ENCODE measurements around the gene ZMIZ2.
A peak's percentile ranks its signal among the peaks of the same experiment; 100 is the strongest.
"Not testable (repeated sequence)": the region's sequence is repeated elsewhere in the genome, so short reads cannot be mapped to it uniquely, and the experiment has no call there.

Gene ZMIZ2

DNA sequence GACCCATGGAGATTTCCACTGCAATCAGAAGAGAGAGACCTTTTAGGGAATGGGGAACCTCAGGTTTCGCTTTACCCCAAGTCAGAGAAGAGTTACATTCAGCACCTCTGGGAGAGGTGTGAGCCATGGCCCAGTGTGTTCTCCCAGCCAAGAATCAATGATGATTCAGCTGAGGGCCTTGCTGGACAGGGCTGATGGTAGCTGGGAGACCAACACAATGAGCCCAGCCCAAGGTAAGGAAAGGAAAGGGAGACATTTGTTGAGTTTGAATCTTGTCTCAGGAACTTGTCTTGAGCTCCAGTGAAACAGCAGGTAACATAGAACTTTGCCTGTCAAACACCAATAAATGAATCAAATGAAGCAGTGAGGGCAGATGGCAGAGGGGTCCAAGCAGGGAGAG, 33.8 kb downstream of the ZMIZ2 start:
- Histone ChIP-seq H3K27ac (ENCODE audit: poor library complexity, severe bottlenecking) (no peak overlapping the region), H3K4me3 (ENCODE audit: severe bottlenecking) (no peak overlapping the region), H3K9me3 (ENCODE audit: severe bottlenecking) (no peaks in the 10 kb centered on the region), H3K27me3 (ENCODE audit: insufficient read depth, poor library complexity, severe bottlenecking) (no peaks in the 10 kb centered on the region), H3K36me3 (ENCODE audit: low read depth) (no peaks in the 10 kb centered on the region), H3K4me1 (ENCODE audit: insufficient read depth, poor library complexity, severe bottlenecking) (no peaks in the 10 kb centered on the region)
- no peak for DNase-seq (ENCODE audit: low spot score)
- peak; percentile 33; the same call in 1 of the 3 replicates for ATAC-seq (ENCODE audit: low read depth)
- TF ChIP-seq, protein P1, sequence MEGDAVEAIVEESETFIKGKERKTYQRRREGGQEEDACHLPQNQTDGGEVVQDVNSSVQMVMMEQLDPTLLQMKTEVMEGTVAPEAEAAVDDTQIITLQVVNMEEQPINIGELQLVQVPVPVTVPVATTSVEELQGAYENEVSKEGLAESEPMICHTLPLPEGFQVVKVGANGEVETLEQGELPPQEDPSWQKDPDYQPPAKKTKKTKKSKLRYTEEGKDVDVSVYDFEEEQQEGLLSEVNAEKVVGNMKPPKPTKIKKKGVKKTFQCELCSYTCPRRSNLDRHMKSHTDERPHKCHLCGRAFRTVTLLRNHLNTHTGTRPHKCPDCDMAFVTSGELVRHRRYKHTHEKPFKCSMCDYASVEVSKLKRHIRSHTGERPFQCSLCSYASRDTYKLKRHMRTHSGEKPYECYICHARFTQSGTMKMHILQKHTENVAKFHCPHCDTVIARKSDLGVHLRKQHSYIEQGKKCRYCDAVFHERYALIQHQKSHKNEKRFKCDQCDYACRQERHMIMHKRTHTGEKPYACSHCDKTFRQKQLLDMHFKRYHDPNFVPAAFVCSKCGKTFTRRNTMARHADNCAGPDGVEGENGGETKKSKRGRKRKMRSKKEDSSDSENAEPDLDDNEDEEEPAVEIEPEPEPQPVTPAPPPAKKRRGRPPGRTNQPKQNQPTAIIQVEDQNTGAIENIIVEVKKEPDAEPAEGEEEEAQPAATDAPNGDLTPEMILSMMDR (IDR thresholded peaks at IDR 0.05; ENCODE audit: poor library complexity, severe bottlenecking), result no peak

DNA sequence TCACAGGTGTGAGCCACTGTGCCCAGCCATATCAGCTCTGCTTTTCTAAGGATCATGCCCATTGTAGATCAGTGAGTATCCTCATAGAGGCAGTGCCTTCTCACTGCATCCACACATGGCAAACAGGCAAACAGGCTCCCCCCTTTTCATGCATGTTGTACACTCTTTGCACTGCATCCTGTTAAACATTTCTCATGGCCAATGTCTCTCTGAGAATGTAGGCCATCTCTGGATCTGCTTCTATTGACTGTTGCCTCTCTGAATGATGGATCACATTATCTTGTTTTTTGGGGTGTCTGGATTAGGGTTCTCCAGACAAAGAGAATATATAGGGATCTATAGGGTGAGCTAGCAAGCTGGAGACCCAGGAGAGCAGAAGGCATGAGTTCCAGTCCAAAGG, 34.8 kb downstream of the ZMIZ2 start:
- TF ChIP-seq, protein P1 (IDR thresholded peaks at IDR 0.05; ENCODE audit: poor library complexity, severe bottlenecking), result no peak
- no peaks in the 10 kb centered on the region for H3K27me3 ChIP-seq (ENCODE audit: insufficient read depth, poor library complexity, severe bottlenecking)
- ATAC-seq (ENCODE audit: low read depth) (no peak), DNase-seq (ENCODE audit: low spot score) (no peak)
- H3K4me1 ChIP-seq (ENCODE audit: insufficient read depth, poor library complexity, severe bottlenecking), result no peaks in the 10 kb centered on the region
- H3K27ac ChIP-seq (ENCODE audit: poor library complexity, severe bottlenecking), result no peak overlapping the region
- H3K9me3 ChIP-seq (ENCODE audit: severe bottlenecking), result no peaks in the 10 kb centered on the region
- no peak overlapping the region for H3K4me3 ChIP-seq (ENCODE audit: severe bottlenecking)
- no peaks in the 10 kb centered on the region for H3K36me3 ChIP-seq (ENCODE audit: low read depth)

DNA sequence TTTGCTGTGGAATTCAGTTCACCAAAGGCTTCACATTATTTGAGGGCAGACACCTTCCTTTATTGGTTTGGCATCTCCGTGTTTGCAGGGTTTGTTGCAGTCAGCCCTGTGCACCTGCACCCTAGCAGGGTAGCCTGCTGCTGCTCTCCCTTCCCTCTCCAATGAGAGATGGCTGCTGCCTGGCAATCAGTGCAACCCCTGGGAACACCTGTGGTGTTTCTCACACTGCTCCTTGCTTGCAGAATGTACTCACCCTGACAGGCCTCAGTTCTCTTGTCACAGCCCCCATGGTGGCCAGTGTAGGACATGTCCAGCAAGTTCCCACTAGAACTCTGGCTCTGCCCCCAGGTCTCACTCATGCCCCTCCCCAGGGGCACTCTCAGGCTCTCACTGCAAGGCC, 35.7 kb downstream of the ZMIZ2 start:
- TF ChIP-seq, protein P1 (IDR thresholded peaks at IDR 0.05; ENCODE audit: poor library complexity, severe bottlenecking), result no peak
- Histone ChIP-seq H3K36me3 (ENCODE audit: low read depth) (no peaks in the 10 kb centered on the region), H3K27ac (ENCODE audit: poor library complexity, severe bottlenecking) (no peak overlapping the region), H3K4me1 (ENCODE audit: insufficient read depth, poor library complexity, severe bottlenecking) (no peaks in the 10 kb centered on the region), H3K9me3 (ENCODE audit: severe bottlenecking) (no peaks in the 10 kb centered on the region), H3K27me3 (ENCODE audit: insufficient read depth, poor library complexity, severe bottlenecking) (no peaks in the 10 kb centered on the region), H3K4me3 (ENCODE audit: severe bottlenecking) (no peak overlapping the region)
- DNase-seq (ENCODE audit: low spot score) (no peak), ATAC-seq (ENCODE audit: low read depth) (no peak)

DNA sequence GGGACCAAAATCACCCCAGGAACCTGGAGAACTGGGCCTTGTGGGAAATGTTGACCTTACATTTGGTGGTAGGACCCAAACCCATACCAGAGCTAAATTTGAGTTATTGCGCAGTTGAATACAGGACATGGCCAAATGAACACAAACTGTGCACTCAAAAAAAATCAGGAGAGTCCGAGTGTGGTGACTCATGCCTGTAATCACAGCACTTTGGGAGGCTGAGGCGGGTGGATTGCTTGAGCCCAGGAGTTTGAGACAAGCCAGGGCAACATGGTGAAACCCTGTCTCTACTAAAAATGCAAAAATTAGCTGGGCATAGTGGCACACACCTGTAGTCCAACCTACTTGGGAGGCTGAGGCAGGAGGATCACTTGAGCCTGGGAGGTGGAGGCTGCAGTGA, 36.6 kb downstream of the ZMIZ2 start:
- not testable (repeated sequence) for DNase-seq (ENCODE audit: low spot score); H3K4me1 ChIP-seq (ENCODE audit: insufficient read depth, poor library complexity, severe bottlenecking)

DNA sequence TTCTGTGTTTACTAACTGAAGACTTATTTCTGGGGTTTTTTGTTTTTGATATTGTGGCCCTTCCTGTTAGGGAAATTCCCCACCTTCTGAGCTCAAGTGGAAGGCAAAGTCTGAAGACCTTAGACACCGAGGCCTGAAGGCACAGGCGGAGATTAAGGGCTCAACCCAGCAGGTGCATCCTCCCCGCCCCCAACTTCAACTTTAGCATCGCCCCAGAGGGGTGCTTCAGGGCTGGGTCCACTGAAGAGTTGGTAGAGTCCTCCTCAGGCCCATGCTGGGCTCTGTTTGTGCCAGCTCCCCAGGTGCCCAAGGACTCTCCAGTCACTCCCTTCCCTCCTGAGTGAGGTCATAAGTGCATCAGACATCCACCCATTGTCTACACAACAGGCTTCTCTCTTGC, 38.4 kb downstream of the ZMIZ2 start:
- no peak for ATAC-seq (ENCODE audit: low read depth)
- Histone ChIP-seq H3K27me3 (ENCODE audit: insufficient read depth, poor library complexity, severe bottlenecking) (no peaks in the 10 kb centered on the region), H3K36me3 (ENCODE audit: low read depth) (no peaks in the 10 kb centered on the region), H3K27ac (ENCODE audit: poor library complexity, severe bottlenecking) (no peak overlapping the region), H3K4me1 (ENCODE audit: insufficient read depth, poor library complexity, severe bottlenecking) (no peaks in the 10 kb centered on the region), H3K4me3 (ENCODE audit: severe bottlenecking) (no peak overlapping the region), H3K9me3 (ENCODE audit: severe bottlenecking) (no peaks in the 10 kb centered on the region)
- DNase-seq (ENCODE audit: low spot score), result no peak
- TF ChIP-seq, protein P1 (IDR thresholded peaks at IDR 0.05; ENCODE audit: poor library complexity, severe bottlenecking), result no peak

More for the DNA sequence above, 36.6 kb downstream of the ZMIZ2 start:
- not testable (repeated sequence) for H3K27ac ChIP-seq (ENCODE audit: poor library complexity, severe bottlenecking); H3K27me3 ChIP-seq (ENCODE audit: insufficient read depth, poor library complexity, severe bottlenecking); H3K9me3 ChIP-seq (ENCODE audit: severe bottlenecking); H3K4me3 ChIP-seq (ENCODE audit: severe bottlenecking); ATAC-seq (ENCODE audit: low read depth); H3K36me3 ChIP-seq (ENCODE audit: low read depth)

Data from RWPE2 (cell line).